Loucy (cell line): ENCODE results near the gene SKAP2.
A peak's percentile ranks its signal among the peaks of the same experiment; 100 is the strongest.

Experiments used
- H2AFZ ChIP-seq: fragments of 200-600 bp; sonication (generic); 2 replicates; pipeline ENCODE4 v1.6.0; 2016; ENCODE audit warnings: antibody characterized with exemption, mild to moderate bottlenecking, low read length, moderate library complexity
- H3F3A ChIP-seq: fragments of 200-600 bp; 2 replicates; pipeline ENCODE4 v1.6.0; 2016; ENCODE audit warnings: antibody characterized with exemption, low read depth, mild to moderate bottlenecking
- H3K27me3 ChIP-seq: fragments of 200-600 bp; sonication (generic); 2 replicates; pipeline ENCODE4 v1.6.1; 2014; ENCODE audit warnings: low read length, mild to moderate bottlenecking; ENCODE audit not compliant: insufficient read depth, poor library complexity, severe bottlenecking
- H3K36me3 ChIP-seq: fragments of 200-600 bp; sonication (generic); 2 replicates; pipeline ENCODE4 v1.6.1; 2016; ENCODE audit warnings: low read length; ENCODE audit not compliant: insufficient read depth
- H3K4me1 ChIP-seq: fragments of 200-600 bp; sonication (generic); 2 replicates; pipeline ENCODE4 v1.5.1; 2014; ENCODE audit warnings: low read length, mild to moderate bottlenecking; ENCODE audit not compliant: insufficient read depth, poor library complexity, severe bottlenecking
- H3K4me2 ChIP-seq: fragments of 200-600 bp; sonication (generic); 2 replicates; pipeline ENCODE4 v1.6.0; 2014; ENCODE audit warnings: antibody characterized with exemption, low read length, low read depth, mild to moderate bottlenecking; ENCODE audit not compliant: poor library complexity, severe bottlenecking
- H3K4me3 ChIP-seq: fragments of 200-600 bp; sonication (generic); 2 replicates; pipeline ENCODE4 v1.5.1; 2014; ENCODE audit warnings: low read length, mild to moderate bottlenecking, mixed read lengths; ENCODE audit not compliant: poor library complexity, severe bottlenecking
- H3K79me2 ChIP-seq: fragments of 200-600 bp; sonication (generic); 2 replicates; pipeline ENCODE4 v1.6.1; 2014; ENCODE audit warnings: low read length; ENCODE audit not compliant: insufficient read depth
- H3K9ac ChIP-seq: fragments of 200-600 bp; sonication (generic); 2 replicates; pipeline ENCODE4 v1.6.0; 2014; ENCODE audit warnings: mild to moderate bottlenecking, low read depth, low read length, moderate library complexity; ENCODE audit not compliant: poor library complexity, severe bottlenecking
- H3K9me2 ChIP-seq: fragments of 200-600 bp; sonication (generic); replicated peaks from 2 replicates; pipeline ENCODE4 v1.6.1; 2016; ENCODE audit warnings: low read depth, low read length, mixed read lengths
- H3K9me3 ChIP-seq: fragments of 200-600 bp; sonication (generic); 2 replicates; pipeline ENCODE4 v1.6.1; 2014; ENCODE audit warnings: mild to moderate bottlenecking, antibody characterized with exemption, low read length, low read depth; ENCODE audit not compliant: insufficient read depth
- H4K20me1 ChIP-seq: fragments of 200-600 bp; sonication (generic); 2 replicates; pipeline ENCODE4 v1.6.0; 2014; ENCODE audit warnings: antibody characterized with exemption, low read length, mild to moderate bottlenecking; ENCODE audit not compliant: insufficient read depth, poor library complexity, severe bottlenecking
- CTCF ChIP-seq: fragments of 200-600 bp; sonication (generic); conservative IDR thresholded peaks from 2 replicates; pipeline ENCODE4 v1.5.1; 2014; ENCODE audit warnings: mild to moderate bottlenecking, antibody characterized with exemption, low read length
- EZH2phosphoT487 ChIP-seq: fragments of 200-600 bp; IDR thresholded peaks from 2 replicates; pipeline ENCODE4 v1.6.1; 2018; ENCODE audit warnings: antibody characterized with exemption, mild to moderate bottlenecking, moderate library complexity, borderline replicate concordance

Gene SKAP2

DNA sequence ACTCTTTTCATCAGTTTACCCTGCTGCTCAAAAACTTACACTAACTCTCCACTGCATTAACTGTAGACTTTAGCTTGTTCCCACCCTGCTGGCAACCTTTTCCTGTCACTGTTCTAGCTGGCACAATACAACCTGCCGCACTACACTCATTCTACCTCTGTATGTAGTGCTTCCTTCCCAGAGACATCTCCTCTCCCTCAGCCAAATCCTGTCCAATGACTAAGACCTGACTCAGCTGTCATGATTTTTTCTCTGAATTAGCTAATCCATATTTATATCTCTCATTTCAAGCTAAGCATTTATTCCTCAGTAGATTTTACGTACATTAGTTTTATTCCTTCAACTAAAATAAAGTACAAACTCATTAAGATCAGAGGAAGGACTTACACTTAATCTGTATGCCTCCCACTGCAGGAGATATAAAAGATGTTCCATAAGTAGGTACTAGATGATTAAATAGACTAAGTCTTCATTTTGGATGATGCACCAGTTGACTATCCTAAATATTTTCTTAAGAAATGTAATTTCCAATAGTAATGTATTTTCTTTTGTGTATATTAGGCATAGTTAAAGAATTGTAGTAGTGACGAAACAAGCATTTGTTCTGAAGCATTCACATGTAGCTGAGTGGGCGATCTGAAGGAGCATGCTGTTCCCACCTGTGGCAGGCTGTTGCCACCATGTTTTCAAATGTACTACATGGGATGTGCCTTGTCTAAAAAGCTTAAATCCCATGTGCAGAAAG is 189.1 kb downstream of the SKAP2 start:
- H3K27me3 ChIP-seq = no peaks in the 10 kb centered on the region
- H3K4me2 ChIP-seq = peak overlapping the region; percentile 79

GRCh38 chr7:26673858-26674257 is 190.5 kb downstream of the SKAP2 start:
- H3K9me3 ChIP-seq = no peaks in the 10 kb centered on the region
- H3F3A ChIP-seq = no peaks in the 10 kb centered on the region
- no peaks in the 10 kb centered on the region for H4K20me1 ChIP-seq
- no peaks in the 10 kb centered on the region for H3K9me2 ChIP-seq
- H3K79me2 ChIP-seq = 0 out of 2 replicates have a peak, but pooled peaks cover 10% of the 10 kb centered on the region
- peaks cover 72% of the 10 kb centered on the region for H3K4me1 ChIP-seq
- H3K27me3 ChIP-seq = no peaks in the 10 kb centered on the region
- no peak overlapping the region for H2AFZ ChIP-seq
- peak overlapping the region; percentile 62 for H3K9ac ChIP-seq
- H3K4me2 ChIP-seq = peak overlapping the region; percentile 79
- no peaks in the 10 kb centered on the region for H3K36me3 ChIP-seq
- peak overlapping the region; percentile 65 for H3K4me3 ChIP-seq
- TF ChIP-seq EZH2phosphoT487 (no peak), CTCF (no peak)

More for the DNA sequence above, 189.1 kb downstream of the SKAP2 start:
- H3K9me3 ChIP-seq = no peaks in the 10 kb centered on the region
- peak overlapping the region; percentile 62 for H3K9ac ChIP-seq
- 0 out of 2 replicates have a peak, but pooled peaks cover 10% of the 10 kb centered on the region for H3K79me2 ChIP-seq
- peaks cover 5% of the 10 kb centered on the region; the same call in 1 of the 2 replicates for H3F3A ChIP-seq
- no peak overlapping the region for H3K4me3 ChIP-seq
- TF ChIP-seq EZH2phosphoT487 (no peak), CTCF (no peak)
- no peak overlapping the region for H2AFZ ChIP-seq
- H3K9me2 ChIP-seq = no peaks in the 10 kb centered on the region
- peaks cover 75% of the 10 kb centered on the region for H3K4me1 ChIP-seq
- no peaks in the 10 kb centered on the region for H4K20me1 ChIP-seq
- no peaks in the 10 kb centered on the region for H3K36me3 ChIP-seq

DNA sequence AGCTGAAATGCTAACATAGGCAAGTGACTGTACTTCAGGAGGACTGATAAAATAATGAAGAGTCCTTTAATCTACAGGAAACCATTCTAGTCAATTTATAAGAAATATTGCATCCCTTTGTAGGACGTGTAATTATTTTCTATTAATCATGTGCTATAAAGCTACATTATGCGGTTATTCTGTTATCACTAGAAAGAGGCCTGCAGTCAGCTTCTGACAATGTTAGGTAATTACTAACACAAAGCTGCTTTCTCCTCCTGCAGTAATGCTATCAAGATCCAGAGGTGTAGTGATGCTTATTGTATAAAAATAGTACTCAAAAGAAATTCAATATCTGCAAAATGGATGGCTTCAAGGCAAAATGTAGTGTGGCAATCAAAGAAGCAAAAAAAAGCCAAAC is 191.1 kb downstream of the SKAP2 start:
- Histone ChIP-seq H3F3A (no peaks in the 10 kb centered on the region), H3K27me3 (no peaks in the 10 kb centered on the region), H3K4me2 (peak overlapping the region; percentile 79), H3K9me3 (no peaks in the 10 kb centered on the region), H3K9me2 (no peaks in the 10 kb centered on the region), H3K4me1 (peaks cover 75% of the 10 kb centered on the region), H4K20me1 (no peaks in the 10 kb centered on the region), H3K4me3 (peak overlapping the region; percentile 65), H3K79me2 (0 out of 2 replicates have a peak, but pooled peaks cover 10% of the 10 kb centered on the region), H3K9ac (peak overlapping the region; percentile 62), H3K36me3 (no peaks in the 10 kb centered on the region), H2AFZ (peak overlapping the region; percentile 13; the same call in 1 of the 2 replicates)
- TF ChIP-seq EZH2phosphoT487 (no peak), CTCF (no peak)
